HepG2 (cell line): ENCODE data around the gene PRSS36. TPM values are rescaled to one million over a fixed set of nuclear protein-coding genes. Genes with fewer than 3 reads are reported as not detected.

Experiments
- BRF2 ChIP-seq: sonication (generic); formaldehyde crosslinking; IDR thresholded peaks from 2 replicates; pipeline ENCODE4 v1.8.1; 2022; ENCODE audit warnings: mild to moderate bottlenecking, missing genetic modification reagents
- ELF4 ChIP-seq: sonication (generic); formaldehyde crosslinking; IDR thresholded peaks from 2 replicates; pipeline ENCODE4 v1.5.0; 2020; ENCODE audit warnings: missing genetic modification reagents, mild to moderate bottlenecking, moderate library complexity, borderline replicate concordance
- HMGA1 ChIP-seq: sonication (generic); formaldehyde crosslinking; conservative IDR thresholded peaks from 2 replicates; pipeline ENCODE4 v1.4.0; 2020; ENCODE audit warnings: missing genetic modification reagents
- KLF6 ChIP-seq: IDR thresholded peaks from 2 replicates; pipeline ENCODE4 v1.8.0; 2016; ENCODE audit warnings: missing biosample characterization, missing genetic modification reagents
- NAIF1 ChIP-seq: sonication (generic); formaldehyde crosslinking; IDR thresholded peaks from 2 replicates; pipeline ENCODE4 v1.5.0; 2020; ENCODE audit warnings: mild to moderate bottlenecking, missing genetic modification reagents, borderline replicate concordance
- NCOR1 ChIP-seq: fragments of 200-600 bp; sonication (generic); IDR thresholded peaks from 2 replicates; pipeline ENCODE4 v1.7.0; 2017; ENCODE audit warnings: antibody characterized with exemption, low read length, borderline replicate concordance
- NPAS2 ChIP-seq: sonication (generic); formaldehyde crosslinking; IDR thresholded peaks from 2 replicates; pipeline ENCODE4 v1.8.0; 2022; ENCODE audit warnings: mild to moderate bottlenecking, missing genetic modification reagents, borderline replicate concordance
- PHB2 ChIP-seq: fragments of 450-650 bp; IDR thresholded peaks from 2 replicates; pipeline ENCODE4 v1.6.1; 2018; ENCODE audit not compliant: partially characterized antibody
- PHF21A ChIP-seq: sonication (generic); formaldehyde crosslinking; IDR thresholded peaks from 2 replicates; pipeline ENCODE4 v1.5.0; 2020; ENCODE audit warnings: mild to moderate bottlenecking, missing genetic modification reagents
- POGZ ChIP-seq: sonication (generic); formaldehyde crosslinking; IDR thresholded peaks from 2 replicates; pipeline ENCODE4 v1.4.0; 2020; ENCODE audit warnings: mild to moderate bottlenecking, missing genetic modification reagents
- RBM22 ChIP-seq: fragments of 200-400 bp; formaldehyde crosslinking; optimal IDR thresholded peaks from 2 replicates; pipeline ENCODE3; 2017; ENCODE audit warnings: mild to moderate bottlenecking, low read length, moderate library complexity
- RFXAP ChIP-seq: sonication (generic); formaldehyde crosslinking; IDR thresholded peaks from 2 replicates; pipeline ENCODE4 v1.4.0; 2020; ENCODE audit warnings: missing genetic modification reagents, borderline replicate concordance
- RNF219 ChIP-seq: sonication (generic); formaldehyde crosslinking; IDR thresholded peaks from 2 replicates; pipeline ENCODE4 v1.5.0; 2020; ENCODE audit warnings: mild to moderate bottlenecking, missing genetic modification reagents
- TBX2 ChIP-seq: sonication (generic); formaldehyde crosslinking; IDR thresholded peaks from 2 replicates; pipeline ENCODE4 v1.5.0; 2020; ENCODE audit warnings: missing genetic modification reagents, mild to moderate bottlenecking, borderline replicate concordance
- ZBTB44 ChIP-seq: sonication (generic); formaldehyde crosslinking; IDR thresholded peaks from 2 replicates; pipeline ENCODE4 v1.4.0; 2020; ENCODE audit warnings: missing genetic modification reagents
- ZNF10 ChIP-seq: sonication (generic); formaldehyde crosslinking; IDR thresholded peaks from 2 replicates; pipeline ENCODE4 v1.4.0; 2020; ENCODE audit warnings: mild to moderate bottlenecking, low read depth, missing genetic modification reagents, borderline replicate concordance
- ZNF232 ChIP-seq: sonication (generic); formaldehyde crosslinking; IDR thresholded peaks from 2 replicates; pipeline ENCODE4 v1.4.0; 2020; ENCODE audit warnings: missing genetic modification reagents, borderline replicate concordance
- ZNF674 ChIP-seq: sonication (generic); formaldehyde crosslinking; IDR thresholded peaks from 2 replicates; pipeline ENCODE4 v1.5.0; 2020; ENCODE audit warnings: low read depth, mild to moderate bottlenecking, missing genetic modification reagents
- ZNF691 ChIP-seq: sonication (generic); formaldehyde crosslinking; IDR thresholded peaks from 2 replicates; pipeline ENCODE4 v1.4.0; 2020; ENCODE audit warnings: missing genetic modification reagents, low read depth, mild to moderate bottlenecking, borderline replicate concordance
- ZSCAN21 ChIP-seq: sonication (generic); formaldehyde crosslinking; IDR thresholded peaks from 2 replicates; pipeline ENCODE4 v1.8.0; 2022; ENCODE audit warnings: mild to moderate bottlenecking, missing genetic modification reagents, moderate library complexity, borderline replicate concordance
- polyA plus RNA-seq, 8 experiments: library from polyadenylated mRNA; depleted of rRNA in 3 of 8; stranded (reverse) in 7 of 8; unstranded in 1 of 8; fragments of >200 nt; fragmentation: Illumina TruSeq in 4 of 8; extraction: Trizol in 4 of 8; gene quantifications; 2 replicates each; pipeline versions ENCODE4 v1.2.1 to v1.2.3, GENCODE V29; 2011 to 2016; ENCODE audit warnings: low read depth in 4 of 8, missing spikeins in 1 of 8, mixed read lengths in 1 of 8; ENCODE audit not compliant: insufficient read depth in 1 of 8
- total RNA-seq, 5 experiments: library from RNA; depleted of rRNA; stranded (reverse); fragments of >200 nt; fragmentation: Illumina TruSeq; extraction: Trizol; gene quantifications; 2 replicates each; pipeline ENCODE4 v1.2.3, GENCODE V29; 2016; ENCODE audit warnings: low read depth in 1 of 5
- TF ChIP-seq, protein P1 (sequence below): sonication (generic); formaldehyde crosslinking; conservative IDR thresholded peaks from 2 replicates; pipeline ENCODE4 v1.4.0; 2020; ENCODE audit warnings: missing genetic modification reagents

The PRSS36 gene
- total and polyA plus RNA-seq, 2 of the 13 experiments (the other 11 are each of a cell fraction or from before 2014, with no cell fraction given) = 1.5 to 2.1 TPM

DNA sequence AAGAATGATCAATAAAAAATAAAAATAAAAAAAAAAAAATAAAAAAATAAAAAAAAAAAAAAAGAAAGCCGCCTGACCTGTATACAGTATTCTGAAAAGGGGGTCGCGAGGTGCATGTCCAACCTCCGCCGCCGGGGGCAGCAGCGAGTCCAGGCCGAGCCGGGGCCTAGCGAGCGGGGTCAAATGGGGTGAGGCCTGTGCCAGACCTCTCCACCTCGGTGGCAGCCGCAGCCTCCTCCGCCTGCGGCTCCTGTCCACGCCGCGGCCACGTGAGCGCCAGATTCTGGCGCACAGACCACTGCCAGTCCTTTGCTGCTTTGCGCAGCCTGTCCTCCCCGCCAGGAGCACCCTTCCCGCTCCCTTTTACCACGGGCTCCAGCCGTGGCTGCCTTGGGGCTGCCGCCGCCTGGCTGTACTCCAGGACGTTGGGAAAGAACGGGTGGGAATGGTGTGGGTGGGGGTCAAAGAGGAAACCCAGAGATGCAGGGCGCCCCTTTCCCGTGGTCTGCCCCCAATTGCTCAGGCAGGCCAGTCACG is 44.1 kb downstream of the PRSS36 start (continued):
- TF ChIP-seq ZBTB44 = peak; percentile 87; the same call in 1 of the 2 replicates
- peak; percentile 98 for TF ChIP-seq ZSCAN21 (CRISPR knock-in tag)
- 0 out of 2 replicates have a peak, but pooled peaks have one; percentile 68 for TF ChIP-seq ZNF674
- peak; percentile 97 for TF ChIP-seq ZNF232 (CRISPR knock-in tag)
- TF ChIP-seq, protein P1, sequence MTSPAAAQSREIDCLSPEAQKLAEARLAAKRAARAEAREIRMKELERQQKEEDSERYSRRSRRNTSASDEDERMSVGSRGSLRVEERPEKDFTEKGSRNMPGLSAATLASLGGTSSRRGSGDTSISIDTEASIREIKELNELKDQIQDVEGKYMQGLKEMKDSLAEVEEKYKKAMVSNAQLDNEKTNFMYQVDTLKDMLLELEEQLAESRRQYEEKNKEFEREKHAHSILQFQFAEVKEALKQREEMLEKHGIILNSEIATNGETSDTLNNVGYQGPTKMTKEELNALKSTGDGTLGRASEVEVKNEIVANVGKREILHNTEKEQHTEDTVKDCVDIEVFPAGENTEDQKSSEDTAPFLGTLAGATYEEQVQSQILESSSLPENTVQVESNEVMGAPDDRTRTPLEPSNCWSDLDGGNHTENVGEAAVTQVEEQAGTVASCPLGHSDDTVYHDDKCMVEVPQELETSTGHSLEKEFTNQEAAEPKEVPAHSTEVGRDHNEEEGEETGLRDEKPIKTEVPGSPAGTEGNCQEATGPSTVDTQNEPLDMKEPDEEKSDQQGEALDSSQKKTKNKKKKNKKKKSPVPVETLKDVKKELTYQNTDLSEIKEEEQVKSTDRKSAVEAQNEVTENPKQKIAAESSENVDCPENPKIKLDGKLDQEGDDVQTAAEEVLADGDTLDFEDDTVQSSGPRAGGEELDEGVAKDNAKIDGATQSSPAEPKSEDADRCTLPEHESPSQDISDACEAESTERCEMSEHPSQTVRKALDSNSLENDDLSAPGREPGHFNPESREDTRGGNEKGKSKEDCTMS (CRISPR knock-in tag) = peak; percentile 56; the same call in 1 of the 2 replicates
- TF ChIP-seq ZNF691 (CRISPR knock-in tag) = peak; percentile 97
- peak; percentile 96 for TF ChIP-seq TBX2 (CRISPR knock-in tag)
- no peak for TF ChIP-seq ZNF10
- no peak for TF ChIP-seq RBM22
- peak; percentile 88 for TF ChIP-seq POGZ (CRISPR knock-in tag)
- peak; percentile 91 for TF ChIP-seq PHF21A (CRISPR knock-in tag)
- no peak for TF ChIP-seq PHB2
- no peak for TF ChIP-seq NPAS2 (CRISPR knock-in tag)
- TF ChIP-seq NAIF1 = peak; percentile 43; the same call in 1 of the 2 replicates
- no peak for TF ChIP-seq HMGA1 (CRISPR knock-in tag)
- TF ChIP-seq ELF4 (CRISPR knock-in tag) = no peak
- peak; percentile 72; the same call in 1 of the 2 replicates for TF ChIP-seq NCOR1
- TF ChIP-seq KLF6 (CRISPR knock-in tag) = peak; percentile 86
- 0 out of 2 replicates have a peak, but pooled peaks have one; percentile 44 for TF ChIP-seq BRF2 (CRISPR knock-in tag)
- peak; percentile 95 for TF ChIP-seq RFXAP (CRISPR knock-in tag)
- TF ChIP-seq RNF219 = peak; percentile 61; the same call in 1 of the 2 replicates
